H9 (cell line): ENCODE data around the gene SPEM3. TPM values are rescaled to one million over a fixed set of nuclear protein-coding genes. Genes with fewer than 3 reads are reported as not detected.

ENCODE experiments used
- DNase-seq: peaks from one replicate; pipeline ENCODE4 v3.0.0-alpha.2; 2017
- H2AFZ ChIP-seq: one replicate; pipeline ENCODE4 v1.6.1; 2013; ENCODE audit warnings: mild to moderate bottlenecking, low read length, control low read depth, moderate library complexity
- H2AK5ac ChIP-seq: 2 replicates; pipeline ENCODE4 v1.6.1; 2013; ENCODE audit warnings: low read length, control low read depth, mixed read lengths; ENCODE audit not compliant: insufficient read length
- H2BK120ac ChIP-seq: one replicate; pipeline ENCODE4 v1.6.1; 2013; ENCODE audit warnings: low read depth, mild to moderate bottlenecking, low read length, control low read depth, inconsistent platforms; ENCODE audit not compliant: poor library complexity, severe bottlenecking
- H2BK12ac ChIP-seq: 2 replicates; pipeline ENCODE4 v1.6.1; 2013; ENCODE audit warnings: low read length, control low read depth, mixed read lengths, low read depth; ENCODE audit not compliant: insufficient read length
- H2BK15ac ChIP-seq: 2 replicates; pipeline ENCODE4 v1.6.1; 2013; ENCODE audit warnings: low read depth, low read length, control low read depth
- H2BK20ac ChIP-seq: one replicate; pipeline ENCODE4 v1.6.1; 2013; ENCODE audit warnings: low read depth, mild to moderate bottlenecking, low read length, control low read depth, inconsistent platforms; ENCODE audit not compliant: poor library complexity, severe bottlenecking
- H2BK5ac ChIP-seq: 2 replicates; pipeline ENCODE4 v1.6.1; 2013; ENCODE audit warnings: low read length, control low read depth, mixed read lengths; ENCODE audit not compliant: insufficient read length
- H3K14ac ChIP-seq: 2 replicates; pipeline ENCODE4 v1.6.1; 2013; ENCODE audit warnings: low read length, control low read depth; ENCODE audit not compliant: insufficient read depth
- H3K18ac ChIP-seq: 2 replicates; pipeline ENCODE4 v1.6.1; 2013; ENCODE audit warnings: low read depth, mild to moderate bottlenecking, mixed read lengths, low read length, control low read depth; ENCODE audit not compliant: insufficient read length
- H3K23ac ChIP-seq: 2 replicates; pipeline ENCODE4 v1.6.1; 2013; ENCODE audit warnings: low read length, control low read depth, mixed read lengths, low read depth; ENCODE audit not compliant: insufficient read length
- H3K23me2 ChIP-seq: 2 replicates; pipeline ENCODE4 v1.6.1; 2013; ENCODE audit warnings: low read depth, mild to moderate bottlenecking, mixed read lengths, low read length, control low read depth; ENCODE audit not compliant: insufficient read length, poor library complexity, severe bottlenecking
- H3K27ac ChIP-seq: 2 replicates; pipeline ENCODE4 v1.5.1; 2013; ENCODE audit warnings: low read length, control low read depth, mixed read lengths, low read depth; ENCODE audit not compliant: insufficient read length
- H3K27me3 ChIP-seq: 2 replicates; pipeline ENCODE4 v1.6.1; 2013; ENCODE audit warnings: low read length, control low read depth, inconsistent platforms; ENCODE audit not compliant: insufficient read depth
- H3K4ac ChIP-seq: 2 replicates; pipeline ENCODE4 v1.6.1; 2013; ENCODE audit warnings: low read depth, mild to moderate bottlenecking, control low read depth, inconsistent platforms, low read length, moderate library complexity
- H3K4me1 ChIP-seq: 2 replicates; pipeline ENCODE4 v1.6.1; 2013; ENCODE audit warnings: low read length, control low read depth, inconsistent platforms; ENCODE audit not compliant: insufficient read depth
- H3K4me2 ChIP-seq: 2 replicates; pipeline ENCODE4 v1.6.1; 2013; ENCODE audit warnings: low read length, control low read depth, mixed read lengths; ENCODE audit not compliant: insufficient read length, insufficient read depth
- H3K56ac ChIP-seq: 2 replicates; pipeline ENCODE4 v1.6.1; 2013; ENCODE audit warnings: low read depth, mild to moderate bottlenecking, mixed read lengths, low read length, control low read depth; ENCODE audit not compliant: insufficient read length
- H3K79me1 ChIP-seq: 2 replicates; pipeline ENCODE4 v1.6.1; 2013; ENCODE audit warnings: low read depth, mild to moderate bottlenecking, moderate library complexity, low read length, control low read depth, inconsistent platforms; ENCODE audit not compliant: insufficient read depth, poor library complexity, severe bottlenecking
- H3K79me2 ChIP-seq: 2 replicates; pipeline ENCODE4 v1.6.1; 2013; ENCODE audit warnings: low read length, control low read depth, inconsistent platforms; ENCODE audit not compliant: insufficient read depth
- H3K9ac ChIP-seq: 2 replicates; pipeline ENCODE4 v1.6.1; 2013; ENCODE audit warnings: low read length, control low read depth, mixed read lengths; ENCODE audit not compliant: insufficient read length; ENCODE audit errors: extremely low read depth
- H3K9me3 ChIP-seq: one replicate; pipeline ENCODE4 v1.6.1; 2013; ENCODE audit warnings: low read depth, low read length, inconsistent platforms; ENCODE audit not compliant: control insufficient read depth
- H3T11ph ChIP-seq: one replicate; pipeline ENCODE4 v1.6.1; 2013; ENCODE audit warnings: mild to moderate bottlenecking, low read length, control low read depth, inconsistent platforms
- H4K20me1 ChIP-seq: one replicate; pipeline ENCODE4 v1.6.1; 2013; ENCODE audit not compliant: control insufficient read depth, insufficient read length, insufficient read depth
- H4K5ac ChIP-seq: 2 replicates; pipeline ENCODE4 v1.6.1; 2013; ENCODE audit warnings: low read depth, mild to moderate bottlenecking, mixed read lengths, low read length, control low read depth; ENCODE audit not compliant: insufficient read length
- H4K8ac ChIP-seq: replicated peaks from 2 replicates; pipeline ENCODE4 v1.6.1; 2013; ENCODE audit warnings: low read length, control low read depth, mixed read lengths, low read depth; ENCODE audit not compliant: insufficient read length
- H4K91ac ChIP-seq: 2 replicates; pipeline ENCODE4 v1.6.1; 2013; ENCODE audit warnings: low read depth, mild to moderate bottlenecking, moderate library complexity, mixed read lengths, low read length, control low read depth; ENCODE audit not compliant: insufficient read length
- H3K27ac Mint-ChIP-seq, 3 experiments: 2 replicates in 2 of 3; 3 replicates in 1 of 3; pipeline ENCODE4 v1.8.0; 2020 to 2021; ENCODE audit warnings: mixed read lengths in 3 of 3, mild to moderate bottlenecking in 1 of 3, moderate library complexity in 1 of 3
- H3K27me3 Mint-ChIP-seq: 2 replicates; pipeline ENCODE4 v1.8.0; 2021; ENCODE audit warnings: low read depth, mild to moderate bottlenecking, moderate library complexity, mixed read lengths
- H3K36me3 Mint-ChIP-seq, 3 experiments: 2 replicates in 2 of 3; 3 replicates in 1 of 3; pipeline ENCODE4 v1.8.0; 2020 to 2021; ENCODE audit warnings: low read depth in 3 of 3, mixed read lengths in 3 of 3; ENCODE audit not compliant: insufficient read depth in 1 of 3
- H3K4me1 Mint-ChIP-seq, 2 experiments: 2 replicates each; pipeline ENCODE4 v1.8.0; 2020; ENCODE audit warnings: mixed read lengths in 2 of 2
- H3K4me3 Mint-ChIP-seq, 2 experiments: 2 replicates in 1 of 2; 3 replicates in 1 of 2; pipeline ENCODE4 v1.8.0; 2020 to 2021; ENCODE audit warnings: mild to moderate bottlenecking in 2 of 2, mixed read lengths in 2 of 2, moderate library complexity in 1 of 2
- H3K9me3 Mint-ChIP-seq, 2 experiments: 2 replicates in 1 of 2; 3 replicates in 1 of 2; pipeline ENCODE4 v1.8.0; 2020; ENCODE audit warnings: mild to moderate bottlenecking in 2 of 2, mixed read lengths in 2 of 2, moderate library complexity in 1 of 2
- WGBS: extraction: QIAGEN DNeasy Blood & Tissue Kit; methylation state at CpG from one replicate; pipeline ENCODE4 v1.1.7; 2013; ENCODE audit warnings: missing lambda C conversion rate, low lambda C conversion rate, mixed read lengths; ENCODE audit not compliant: insufficient read length; ENCODE audit errors: extremely low coverage; 5-methylcytosine and 5-hydroxymethylcytosine counted together
- total RNA-seq: library from RNA; stranded (reverse); gene quantifications from 2 replicates; pipeline ENCODE4 v1.2.1, GENCODE V29; 2021
- TF ChIP-seq, protein P1 (sequence below): fragments of 200-600 bp; sonication (generic); conservative IDR thresholded peaks from 3 replicates; pipeline ENCODE4 v1.8.0; 2021; ENCODE audit warnings: antibody characterized with exemption, mild to moderate bottlenecking

SPEM3 gene
- total RNA-seq, 1 experiment from 2014 or later: not detected

DNA sequence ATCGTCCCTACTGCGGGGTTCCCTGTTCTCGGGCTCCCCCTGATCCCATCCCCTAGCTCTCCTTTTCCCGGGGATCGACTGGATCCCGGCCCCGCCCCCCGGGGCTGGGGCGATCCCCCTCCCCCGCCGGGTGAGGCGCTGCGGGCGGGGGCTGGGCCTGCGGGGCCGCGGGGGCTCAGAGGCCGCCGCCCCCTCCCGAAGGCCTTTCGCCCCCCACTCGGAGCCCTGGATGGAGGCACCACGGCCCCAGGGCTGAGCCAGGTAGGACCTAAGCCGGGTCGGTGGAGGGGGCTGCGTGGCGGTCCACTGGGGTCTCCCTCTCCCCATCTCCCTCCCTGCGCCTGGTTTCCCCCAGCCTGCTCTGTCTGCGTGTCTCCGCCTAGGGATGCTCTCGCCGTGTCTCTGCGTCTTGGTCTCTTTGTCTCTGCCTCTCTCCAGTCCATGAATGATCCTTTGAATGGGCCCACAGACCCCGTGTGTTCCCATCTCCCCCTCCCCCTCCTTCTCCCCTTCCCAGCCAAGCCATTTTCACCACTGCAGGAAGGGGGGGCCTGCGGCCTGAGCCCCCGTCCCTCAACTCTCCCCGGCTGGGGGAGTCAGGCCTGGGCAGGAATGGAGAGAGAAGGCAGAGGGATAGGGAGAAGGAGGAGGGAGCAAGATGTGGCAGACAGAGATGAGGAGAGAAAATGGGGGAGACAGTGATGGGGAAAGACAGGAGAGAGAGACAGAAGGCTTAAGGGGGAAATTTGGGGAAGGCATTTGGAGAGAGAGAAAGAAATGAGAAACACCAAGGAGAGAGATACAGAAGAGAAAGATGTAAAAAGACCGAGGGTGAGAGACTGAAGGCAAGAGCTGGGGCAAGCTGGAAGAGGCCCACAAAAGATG is 23.1 kb upstream of the SPEM3 start:
- Mint-ChIP-seq H3K27me3 (no peaks in the 10 kb centered on the region), H3K36me3 (peaks cover 19 to 30% (median 22%) of the 10 kb centered on the region in 3 experiments), H3K4me1 (peaks cover 26 to 34% of the 10 kb centered on the region in 2 experiments), H3K9me3 (peaks cover 0 to 2% of the 10 kb centered on the region in 2 experiments; a peak in 1 of 5 replicates), H3K4me3 (peak overlapping the region; percentile 84 to 96), H3K27ac (peak overlapping the region in 2 of 3 experiments; percentile 73 to 95; a peak in 4 of 7 replicates)
- H3K23me2 ChIP-seq: peaks cover 5% of the 10 kb centered on the region
- H3K9me3 ChIP-seq: no peaks in the 10 kb centered on the region
- H3K79me2 ChIP-seq: no peaks in the 10 kb centered on the region
- H2AK5ac ChIP-seq: no peak overlapping the region
- H2BK5ac ChIP-seq: no peak overlapping the region
- TF ChIP-seq, protein P1, sequence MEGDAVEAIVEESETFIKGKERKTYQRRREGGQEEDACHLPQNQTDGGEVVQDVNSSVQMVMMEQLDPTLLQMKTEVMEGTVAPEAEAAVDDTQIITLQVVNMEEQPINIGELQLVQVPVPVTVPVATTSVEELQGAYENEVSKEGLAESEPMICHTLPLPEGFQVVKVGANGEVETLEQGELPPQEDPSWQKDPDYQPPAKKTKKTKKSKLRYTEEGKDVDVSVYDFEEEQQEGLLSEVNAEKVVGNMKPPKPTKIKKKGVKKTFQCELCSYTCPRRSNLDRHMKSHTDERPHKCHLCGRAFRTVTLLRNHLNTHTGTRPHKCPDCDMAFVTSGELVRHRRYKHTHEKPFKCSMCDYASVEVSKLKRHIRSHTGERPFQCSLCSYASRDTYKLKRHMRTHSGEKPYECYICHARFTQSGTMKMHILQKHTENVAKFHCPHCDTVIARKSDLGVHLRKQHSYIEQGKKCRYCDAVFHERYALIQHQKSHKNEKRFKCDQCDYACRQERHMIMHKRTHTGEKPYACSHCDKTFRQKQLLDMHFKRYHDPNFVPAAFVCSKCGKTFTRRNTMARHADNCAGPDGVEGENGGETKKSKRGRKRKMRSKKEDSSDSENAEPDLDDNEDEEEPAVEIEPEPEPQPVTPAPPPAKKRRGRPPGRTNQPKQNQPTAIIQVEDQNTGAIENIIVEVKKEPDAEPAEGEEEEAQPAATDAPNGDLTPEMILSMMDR: no peak
- no peak overlapping the region for H2BK12ac ChIP-seq
- peak overlapping the region; percentile 78 for H3K4me2 ChIP-seq
- no peak overlapping the region for H3K18ac ChIP-seq
- H2BK20ac ChIP-seq: no peak overlapping the region
- no peak overlapping the region for H3K27ac ChIP-seq
- no peak for DNase-seq
- no CpG with 5 or more reads among the region's 38 CpGs for WGBS
- H4K20me1 ChIP-seq: no peaks in the 10 kb centered on the region
- H4K5ac ChIP-seq: no peak overlapping the region
- no peak overlapping the region for H2BK15ac ChIP-seq
- peak overlapping the region; percentile 71; the same call in 1 of the 2 replicates for H3K14ac ChIP-seq
- no peak overlapping the region for H2BK120ac ChIP-seq
- H4K91ac ChIP-seq: no peak overlapping the region
- H3K56ac ChIP-seq: no peak overlapping the region
- no peaks in the 10 kb centered on the region for H3K79me1 ChIP-seq
- H3K9ac ChIP-seq: peak overlapping the region; percentile 40
- H3K4me1 ChIP-seq: no peaks in the 10 kb centered on the region; the same call in 1 of the 2 replicates
- no peaks in the 10 kb centered on the region for H3K27me3 ChIP-seq
- H3T11ph ChIP-seq: no peak overlapping the region
- no peak overlapping the region for H3K4ac ChIP-seq
- H3K23ac ChIP-seq: no peak overlapping the region
- H4K8ac ChIP-seq: no peak overlapping the region
- no peak overlapping the region for H2AFZ ChIP-seq
